Suprapubic skin (tissue), 4 donors: Measurements from ENCODE around the gene CYP2A6. TPM values are rescaled to one million over a fixed set of nuclear protein-coding genes. Genes with fewer than 3 reads are reported as not detected.
"Not testable (repeated sequence)": the region's sequence is repeated elsewhere in the genome, so short reads cannot be mapped to it uniquely, and the experiment has no call there.

Source experiments
- DNase-seq, 2 donors: peaks; one replicate each; pipeline ENCODE4 v3.0.0-alpha.2; 2019; ENCODE audit warnings: low spot score in 2 of 2
- H3K27ac ChIP-seq: fragments of 200-600 bp; sonication (generic); one replicate; pipeline ENCODE4 v1.5.1; 2019
- H3K27me3 ChIP-seq: fragments of 200-600 bp; sonication (generic); one replicate; pipeline ENCODE4 v1.5.1; 2019
- H3K36me3 ChIP-seq: fragments of 200-600 bp; sonication (generic); one replicate; pipeline ENCODE4 v1.5.1; 2019
- H3K4me1 ChIP-seq: fragments of 200-600 bp; sonication (generic); one replicate; pipeline ENCODE4 v1.5.1; 2019
- H3K4me3 ChIP-seq: fragments of 200-600 bp; sonication (generic); one replicate; pipeline ENCODE4 v1.5.1; 2019; ENCODE audit warnings: mild to moderate bottlenecking
- H3K9me3 ChIP-seq: fragments of 200-600 bp; sonication (generic); one replicate; pipeline ENCODE4 v1.5.1; 2019
- EP300 ChIP-seq: sonication (generic); formaldehyde crosslinking; IDR thresholded peaks from one replicate; pipeline ENCODE4 v1.6.1; 2017; ENCODE audit warnings: antibody characterized with exemption
- POLR2A ChIP-seq, 2 donors: fragments of 450-650 bp; IDR thresholded peaks; one replicate each; pipeline ENCODE4 v1.6.1; 2017; ENCODE audit warnings: antibody characterized with exemption in 2 of 2, mild to moderate bottlenecking in 2 of 2, moderate library complexity in 2 of 2
- POLR2AphosphoS5 ChIP-seq, 3 donors: sonication (generic); formaldehyde crosslinking; IDR thresholded peaks; one replicate each; pipeline ENCODE4 v1.6.1; 2017; ENCODE audit warnings: antibody characterized with exemption in 3 of 3
- WGBS: methylation state at CpG from one replicate; pipeline ENCODE4 v1.1.5; 2018; 5-methylcytosine and 5-hydroxymethylcytosine counted together
- total RNA-seq, 4 donors: library from RNA; depleted of rRNA; stranded (reverse); fragments of >200 nt; gene quantifications; one replicate each; pipeline ENCODE4 v1.1.0, GENCODE V29; 2016
- TF ChIP-seq, protein P1 (sequence below), 2 donors: fragments of 200-600 bp in 1 of 2; fragments of 450-650 bp in 1 of 2; sonication (generic) in 1 of 2; IDR thresholded peaks; one replicate each; pipeline ENCODE4 v1.5.1; 2016 to 2019; ENCODE audit warnings: antibody characterized with exemption in 2 of 2, mild to moderate bottlenecking in 1 of 2, moderate library complexity in 1 of 2

Gene CYP2A6
- total RNA-seq, 4 donors from 2014 or later, result not detected

DNA sequence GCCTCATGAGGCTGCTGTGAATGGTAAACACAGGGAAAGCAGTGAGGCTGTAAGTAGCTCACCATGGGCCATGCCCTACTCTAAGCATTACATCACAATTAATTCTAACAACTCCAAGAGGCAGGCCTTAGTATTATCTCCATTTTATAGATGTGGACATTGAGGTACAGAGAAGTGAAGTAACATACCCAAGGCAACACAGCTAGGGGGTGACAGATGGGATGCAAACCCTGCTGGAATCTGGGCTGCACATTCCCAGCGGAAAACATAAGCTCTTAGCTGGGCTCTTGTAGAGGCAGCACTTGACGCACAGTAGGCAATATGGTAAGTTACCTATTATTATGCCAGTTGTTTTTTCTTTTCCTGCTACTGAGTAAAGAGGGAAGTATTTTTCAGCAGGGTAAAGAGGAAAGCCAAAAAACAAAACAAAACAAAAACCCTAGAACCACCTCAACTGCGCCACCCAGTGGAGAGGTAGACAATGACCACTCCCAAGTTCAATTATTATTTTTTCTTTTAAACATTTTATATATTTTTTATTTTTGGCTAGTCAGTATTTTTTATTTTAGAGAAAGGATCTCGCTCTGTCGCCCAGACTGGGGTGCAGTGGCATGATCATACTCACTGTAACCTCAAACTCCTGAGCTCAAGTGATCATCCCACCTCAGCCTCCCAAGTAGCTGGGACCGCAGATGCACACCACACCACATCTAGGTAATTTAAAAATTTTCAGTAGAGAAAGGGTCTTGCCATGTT is 30.6 kb downstream of the CYP2A6 start:
- not testable (repeated sequence) for DNase-seq, H3K36me3 ChIP-seq, H3K27me3 ChIP-seq, H3K27ac ChIP-seq, H3K4me3 ChIP-seq, H3K9me3 ChIP-seq
- peaks cover 23% of the 10 kb centered on the region for H3K4me1 ChIP-seq
- 40% methylated on average over 6 of the region's 6 CpGs for WGBS
- TF ChIP-seq, protein P1, sequence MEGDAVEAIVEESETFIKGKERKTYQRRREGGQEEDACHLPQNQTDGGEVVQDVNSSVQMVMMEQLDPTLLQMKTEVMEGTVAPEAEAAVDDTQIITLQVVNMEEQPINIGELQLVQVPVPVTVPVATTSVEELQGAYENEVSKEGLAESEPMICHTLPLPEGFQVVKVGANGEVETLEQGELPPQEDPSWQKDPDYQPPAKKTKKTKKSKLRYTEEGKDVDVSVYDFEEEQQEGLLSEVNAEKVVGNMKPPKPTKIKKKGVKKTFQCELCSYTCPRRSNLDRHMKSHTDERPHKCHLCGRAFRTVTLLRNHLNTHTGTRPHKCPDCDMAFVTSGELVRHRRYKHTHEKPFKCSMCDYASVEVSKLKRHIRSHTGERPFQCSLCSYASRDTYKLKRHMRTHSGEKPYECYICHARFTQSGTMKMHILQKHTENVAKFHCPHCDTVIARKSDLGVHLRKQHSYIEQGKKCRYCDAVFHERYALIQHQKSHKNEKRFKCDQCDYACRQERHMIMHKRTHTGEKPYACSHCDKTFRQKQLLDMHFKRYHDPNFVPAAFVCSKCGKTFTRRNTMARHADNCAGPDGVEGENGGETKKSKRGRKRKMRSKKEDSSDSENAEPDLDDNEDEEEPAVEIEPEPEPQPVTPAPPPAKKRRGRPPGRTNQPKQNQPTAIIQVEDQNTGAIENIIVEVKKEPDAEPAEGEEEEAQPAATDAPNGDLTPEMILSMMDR (IDR thresholded peaks at IDR 0.05), result peak; percentile 60 to 71

DNA sequence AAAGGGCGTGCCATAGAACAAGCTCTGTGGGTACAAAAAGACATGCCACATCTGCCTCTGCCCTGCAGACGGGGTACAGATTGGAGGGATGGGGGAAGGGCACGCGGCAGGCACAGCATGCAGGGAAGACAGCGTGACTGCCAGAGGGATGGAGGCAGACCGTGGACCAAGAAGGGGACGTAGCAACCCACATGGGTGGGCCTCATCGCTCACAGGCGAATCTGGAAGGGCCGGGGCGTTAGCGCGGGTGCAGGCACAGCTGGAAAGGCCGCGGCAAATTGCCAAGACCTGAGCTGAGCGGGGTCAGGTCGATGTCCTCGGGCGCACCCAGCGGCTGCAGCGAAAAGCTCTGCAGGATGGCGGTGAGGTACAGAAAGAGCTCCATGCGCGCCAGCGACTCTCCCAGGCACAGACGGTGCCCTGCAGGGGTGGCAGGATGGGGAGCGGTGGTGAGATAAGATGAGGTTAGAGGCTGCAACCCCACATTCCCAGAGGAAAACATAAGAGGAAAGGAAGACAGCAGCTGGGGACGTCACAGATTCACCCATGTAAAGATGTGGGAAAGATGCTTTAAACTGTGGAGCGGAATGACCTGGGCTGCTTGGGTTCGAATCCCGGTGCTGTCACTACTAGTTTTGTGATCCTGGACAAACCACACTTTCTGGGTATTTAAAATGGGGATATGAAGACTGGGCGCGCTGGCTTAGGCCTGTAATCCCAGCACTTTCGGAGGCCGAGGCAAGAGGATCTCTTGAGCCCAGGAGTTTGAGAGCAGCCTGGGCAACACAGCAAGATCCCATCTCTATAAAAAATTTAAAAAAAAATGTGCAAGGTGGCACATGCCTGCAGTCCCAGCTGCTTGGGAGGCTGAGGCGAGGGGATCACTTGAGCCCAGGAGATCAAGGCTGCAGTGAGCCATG is 31.5 kb downstream of the CYP2A6 start:
- Histone ChIP-seq H3K4me1 (peaks cover 23% of the 10 kb centered on the region), H3K4me3 (peak overlapping the region; percentile 1)
- TF ChIP-seq, protein P1 (IDR thresholded peaks at IDR 0.05), result peak in 1 of 2 donors; percentile 19
- 49% methylated on average over 19 of the region's 36 CpGs for WGBS
- H3K27ac ChIP-seq, H3K9me3 ChIP-seq, H3K27me3 ChIP-seq, H3K36me3 ChIP-seq: not testable (repeated sequence)
- DNase-seq, result peak; percentile 86 to 92

DNA sequence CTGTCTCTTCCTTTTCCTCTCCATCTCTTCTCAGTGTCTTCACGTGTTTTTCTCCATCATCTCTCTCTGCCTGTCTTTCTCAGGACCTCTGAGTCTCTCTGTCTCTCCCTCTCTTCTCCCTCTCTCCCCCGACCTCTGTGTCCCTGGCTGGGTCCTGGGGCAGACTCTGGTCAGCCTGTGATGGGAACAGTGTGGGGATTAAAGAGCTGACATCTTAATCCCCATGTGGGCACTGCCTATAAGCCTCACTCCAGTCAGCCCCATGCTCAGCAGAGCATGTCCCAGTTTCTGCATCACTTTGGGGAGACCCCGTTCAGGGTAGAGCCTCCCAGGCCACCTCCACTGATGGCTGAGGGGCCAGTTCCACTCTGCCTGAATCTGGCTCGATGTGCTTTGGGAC is 35.0 kb downstream of the CYP2A6 start:
- Histone ChIP-seq H3K27ac (no peak overlapping the region), H3K4me3 (no peak overlapping the region), H3K27me3 (no peaks in the 10 kb centered on the region), H3K9me3 (no peaks in the 10 kb centered on the region), H3K4me1 (peaks cover 43% of the 10 kb centered on the region), H3K36me3 (no peaks in the 10 kb centered on the region)
- no peak for DNase-seq
- WGBS, result 83% methylated on average over 4 of the region's 4 CpGs
- no peak for TF ChIP-seq POLR2AphosphoS5 (IDR thresholded peaks at IDR 0.05)
- TF ChIP-seq, protein P1 (IDR thresholded peaks at IDR 0.05), result no peak
- no peak for TF ChIP-seq POLR2A (IDR thresholded peaks at IDR 0.05)
- no peak for TF ChIP-seq EP300

DNA sequence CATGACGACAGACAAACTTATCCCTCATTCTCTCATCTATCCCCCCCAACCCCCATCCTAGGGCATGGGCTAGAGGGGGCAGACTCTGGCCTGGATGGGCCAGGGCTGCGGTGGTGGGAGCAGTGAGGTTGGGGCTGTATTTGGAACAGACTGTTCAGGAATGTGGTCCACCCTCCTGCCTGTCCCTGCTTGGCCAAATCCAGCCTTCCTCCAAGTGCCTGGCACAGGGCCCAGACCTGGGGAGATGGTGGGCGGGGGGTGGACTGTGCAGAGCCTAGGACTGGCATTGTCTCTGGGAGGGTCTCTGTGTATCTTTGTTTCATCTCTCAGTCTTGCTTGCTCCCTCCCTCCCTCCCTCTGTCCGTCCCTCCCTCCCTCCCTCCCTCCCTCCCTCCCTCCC is 37.1 kb downstream of the CYP2A6 start:
- 33% methylated on average over 4 of the region's 4 CpGs for WGBS
- Histone ChIP-seq H3K27ac (no peak overlapping the region), H3K36me3 (peaks cover 13% of the 10 kb centered on the region), H3K9me3 (no peaks in the 10 kb centered on the region), H3K4me1 (peaks cover 50% of the 10 kb centered on the region), H3K4me3 (no peak overlapping the region), H3K27me3 (no peaks in the 10 kb centered on the region)
- TF ChIP-seq, protein P1 (IDR thresholded peaks at IDR 0.05), result no peak
- no peak for TF ChIP-seq EP300
- TF ChIP-seq POLR2AphosphoS5 (IDR thresholded peaks at IDR 0.05), result no peak
- TF ChIP-seq POLR2A (IDR thresholded peaks at IDR 0.05), result no peak
- DNase-seq, result no peak

DNA sequence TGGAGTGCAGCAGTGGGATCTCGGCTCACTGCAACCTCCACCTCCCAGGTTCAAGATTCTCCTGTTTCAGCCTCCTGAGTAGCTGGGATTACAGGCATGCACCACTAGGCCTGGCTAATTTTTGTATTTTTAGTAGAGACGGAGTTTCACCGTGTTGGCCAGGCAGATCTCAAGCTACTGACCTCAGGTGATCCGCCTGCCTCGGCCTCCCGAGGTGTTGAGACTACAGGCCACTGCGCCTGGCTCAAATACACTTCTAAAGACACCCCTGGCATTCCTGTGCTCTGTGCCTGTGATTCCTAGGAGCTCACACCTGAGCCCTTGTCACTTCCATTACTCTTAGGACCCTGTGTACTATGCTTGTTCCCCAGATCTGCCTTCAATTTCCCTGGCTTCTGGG is 37.7 kb downstream of the CYP2A6 start:
- not testable (repeated sequence) for H3K27me3 ChIP-seq, DNase-seq, H3K4me3 ChIP-seq, H3K27ac ChIP-seq, H3K9me3 ChIP-seq
- H3K4me1 ChIP-seq, result peaks cover 49% of the 10 kb centered on the region
- peaks cover 19% of the 10 kb centered on the region for H3K36me3 ChIP-seq
- WGBS, result 87% methylated on average over 7 of the region's 7 CpGs
